ENCODE measurements around the gene RXRA.

Gene RXRA

DNA sequence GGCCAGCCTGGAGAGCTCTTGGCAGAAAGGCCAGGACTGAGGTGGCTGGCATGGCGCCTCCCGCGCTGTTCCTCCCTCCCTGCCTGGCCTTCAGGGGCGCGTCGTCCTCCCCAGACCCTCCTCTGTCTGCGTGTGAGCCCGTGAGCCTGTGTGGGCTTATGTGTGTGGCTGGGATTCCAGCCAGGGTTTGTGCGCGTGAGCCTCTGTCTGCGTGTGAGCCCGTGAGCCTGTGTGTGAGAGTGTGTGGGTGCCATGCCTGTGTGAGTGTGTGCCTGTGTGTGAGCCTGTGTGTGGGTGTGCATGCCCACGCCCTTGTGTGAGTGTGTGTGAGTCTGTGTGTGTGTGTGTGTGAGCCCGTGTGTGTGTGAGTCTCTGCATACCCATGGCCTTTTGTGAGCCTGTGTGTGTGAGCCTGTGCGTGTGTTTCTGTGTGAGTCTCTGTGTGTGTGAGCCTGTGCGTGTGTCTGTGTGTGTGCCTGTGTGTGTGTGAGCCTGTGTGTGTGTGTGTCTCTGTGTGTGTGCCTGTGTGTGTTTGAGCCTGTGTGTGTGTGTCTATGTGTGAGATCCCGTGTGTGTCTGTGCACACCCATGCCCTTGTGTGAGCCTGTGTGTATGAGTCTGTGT lies 13.0 kb downstream of the RXRA start:
- no peak for DNase-seq

DNA sequence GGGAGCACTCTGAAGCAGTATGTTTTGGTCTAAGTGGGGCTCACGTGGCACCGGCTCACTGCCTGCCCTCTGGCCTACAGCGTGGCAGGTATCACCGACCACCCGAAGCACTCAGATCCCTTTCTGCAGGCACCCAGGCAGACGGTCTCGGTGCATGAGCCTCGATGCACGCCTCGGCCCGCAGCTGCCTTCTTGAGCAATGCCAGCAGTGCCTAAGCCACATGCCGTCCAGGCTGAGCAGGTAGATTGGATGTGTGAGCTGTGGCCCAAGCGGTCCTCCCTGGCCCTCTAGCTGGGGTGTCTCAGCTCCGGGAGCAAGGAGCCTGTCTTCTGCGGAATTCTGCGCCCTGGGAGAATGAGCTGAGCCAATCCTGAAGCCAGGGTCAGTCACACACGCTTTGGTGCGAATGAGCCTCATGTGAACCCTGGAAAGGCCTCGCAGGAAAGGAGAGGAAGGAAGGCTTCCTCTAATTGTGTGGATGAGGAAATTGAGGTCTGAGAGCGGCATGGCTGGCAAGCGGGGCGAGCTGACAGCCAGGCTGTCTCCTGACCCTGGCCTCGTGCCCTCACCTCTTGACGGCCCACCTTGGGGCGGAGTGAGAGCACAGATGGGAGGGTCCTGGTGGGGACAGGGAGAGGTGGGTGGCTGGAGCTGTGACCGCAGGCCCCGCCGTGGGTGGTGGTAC lies 14.4 kb downstream of the RXRA start:
- DNase-seq = no peak

DNA sequence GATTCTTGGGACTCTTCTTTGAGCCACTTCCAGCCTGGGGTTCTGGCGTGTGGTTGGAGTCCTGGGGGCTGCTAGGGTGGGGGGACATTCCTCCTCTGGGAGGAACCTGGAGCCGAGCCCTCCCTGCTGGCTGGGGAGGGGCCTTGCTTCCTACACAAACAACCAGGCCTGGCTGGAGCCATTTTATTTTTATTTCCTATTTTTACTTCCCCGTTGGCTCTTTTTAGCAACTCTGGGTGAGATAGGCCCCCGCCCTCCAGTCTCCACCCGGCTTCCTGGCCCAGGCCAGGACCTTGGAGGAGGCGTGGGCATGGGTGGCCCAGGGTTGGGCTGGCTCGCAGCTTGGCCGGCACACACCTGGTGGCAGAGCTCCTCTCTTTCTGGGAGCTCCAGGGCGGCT lies 15.1 kb downstream of the RXRA start:
- DNase-seq = no peak

DNA sequence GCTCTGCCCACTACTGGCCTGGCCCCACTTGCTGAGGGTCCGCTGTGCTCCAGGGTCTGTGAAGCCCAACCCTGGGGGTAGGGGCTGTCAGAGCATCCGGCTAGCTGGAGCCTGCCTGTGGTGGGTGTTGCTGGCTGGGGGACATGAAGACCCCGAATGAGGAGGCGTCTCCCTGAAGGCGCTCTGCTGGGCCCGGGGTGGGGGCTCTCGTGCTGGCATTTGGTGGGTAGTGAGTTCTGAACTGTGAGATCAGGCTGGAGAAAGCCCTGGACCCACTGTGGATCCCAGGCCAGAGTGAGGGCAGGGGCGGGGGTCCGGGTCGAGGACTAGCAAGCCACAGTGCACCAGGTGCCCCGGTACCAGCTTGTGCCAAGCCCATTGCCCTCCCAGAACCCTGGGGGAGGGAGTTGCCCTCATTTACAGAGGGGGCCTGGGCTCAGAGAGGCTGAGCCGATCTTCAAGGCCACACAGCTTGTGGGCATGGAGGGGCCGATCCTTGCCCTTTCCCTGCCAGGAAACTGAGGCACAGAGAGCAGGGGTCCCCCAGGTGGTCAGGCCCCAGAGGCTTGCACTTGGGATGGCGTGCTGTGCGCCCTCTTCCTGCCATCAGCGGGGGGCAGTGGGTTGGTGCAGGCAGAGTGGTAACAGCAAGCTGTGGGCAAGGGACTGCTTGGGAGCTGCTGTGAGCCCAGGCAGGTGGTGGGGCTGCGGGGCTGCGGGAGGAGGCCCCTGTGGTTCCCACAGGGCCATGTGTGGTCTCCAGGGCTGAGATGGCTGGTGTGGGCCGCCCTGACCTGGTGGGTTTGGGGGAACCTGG lies 15.9 kb downstream of the RXRA start:
- DNase-seq = no peak

DNA sequence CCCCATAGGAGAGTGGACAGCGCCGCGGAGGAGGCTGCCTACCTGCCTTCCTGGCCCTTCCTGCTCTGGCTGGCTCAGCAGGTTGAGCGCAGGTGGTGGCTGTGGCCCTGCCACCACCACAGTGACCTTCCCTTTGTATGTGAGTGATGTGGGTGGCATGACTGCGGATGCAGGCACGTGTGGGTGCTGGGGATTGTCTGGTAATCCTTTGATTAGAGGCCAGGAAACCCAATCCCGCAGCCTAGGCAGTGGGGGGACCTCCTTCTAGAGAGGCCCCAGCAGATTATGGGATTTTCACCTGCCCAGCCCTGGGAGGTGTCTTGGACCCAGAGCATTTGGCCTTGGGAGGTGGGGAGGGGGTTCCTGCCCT lies 16.5 kb downstream of the RXRA start:
- no peak for DNase-seq

DNA sequence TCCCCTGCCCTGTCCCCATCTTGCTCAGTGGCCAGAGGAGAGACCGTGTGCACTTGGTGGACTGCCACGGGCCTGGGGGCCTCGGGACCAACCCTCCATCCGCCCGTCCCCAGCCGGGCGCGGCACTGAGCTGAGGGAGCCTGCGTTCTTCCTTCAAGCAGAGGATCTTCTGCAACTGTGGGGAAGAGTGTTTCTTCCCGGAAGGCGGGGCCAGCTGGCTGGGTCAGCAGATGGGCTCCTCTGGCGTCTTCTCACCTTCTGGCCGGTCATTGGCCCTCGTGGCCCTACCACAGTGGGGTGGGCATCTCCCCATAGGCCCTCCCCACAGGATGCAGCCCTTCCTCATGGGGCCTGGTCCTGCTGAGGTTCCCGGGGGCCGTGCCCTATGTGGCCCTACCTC lies 17.4 kb downstream of the RXRA start:
- DNase-seq = no peak

DNA sequence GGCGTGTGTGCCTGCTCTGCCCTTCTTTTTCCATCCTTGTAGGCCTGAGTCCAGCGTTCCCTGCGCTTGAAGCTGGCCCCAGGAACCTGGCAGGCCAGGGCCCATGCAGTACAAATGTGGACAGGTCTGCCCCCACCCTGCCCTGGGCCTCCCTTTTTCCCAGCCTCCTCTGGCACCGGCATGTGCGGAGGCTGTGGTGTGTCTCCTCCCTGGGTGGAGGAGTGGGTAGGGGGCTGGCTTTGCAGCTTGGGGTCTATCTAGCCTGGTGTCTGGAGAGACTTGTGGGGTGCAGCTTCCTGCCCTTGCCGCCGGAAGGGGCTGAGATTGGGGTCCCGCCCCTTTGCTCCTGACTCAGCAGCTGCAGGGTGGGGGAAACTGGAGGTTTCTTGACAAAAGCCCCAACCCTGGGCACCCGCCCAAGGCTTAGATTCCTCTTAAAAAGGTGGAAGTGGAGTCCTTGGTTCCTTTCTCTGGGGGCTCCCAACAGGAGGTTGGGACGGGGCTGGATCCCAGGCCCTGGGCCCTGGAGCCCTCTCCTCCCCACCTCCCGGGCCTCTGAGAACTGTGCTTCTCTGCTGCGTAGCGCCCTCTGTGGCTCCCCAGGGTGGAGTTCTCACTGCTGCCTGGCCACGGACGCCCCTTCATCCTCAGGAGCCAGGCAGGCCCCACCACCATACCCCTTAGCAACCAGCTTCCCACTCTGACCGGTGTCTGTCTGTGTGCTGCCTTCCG lies 18.0 kb downstream of the RXRA start:
- no peak for DNase-seq

DNA sequence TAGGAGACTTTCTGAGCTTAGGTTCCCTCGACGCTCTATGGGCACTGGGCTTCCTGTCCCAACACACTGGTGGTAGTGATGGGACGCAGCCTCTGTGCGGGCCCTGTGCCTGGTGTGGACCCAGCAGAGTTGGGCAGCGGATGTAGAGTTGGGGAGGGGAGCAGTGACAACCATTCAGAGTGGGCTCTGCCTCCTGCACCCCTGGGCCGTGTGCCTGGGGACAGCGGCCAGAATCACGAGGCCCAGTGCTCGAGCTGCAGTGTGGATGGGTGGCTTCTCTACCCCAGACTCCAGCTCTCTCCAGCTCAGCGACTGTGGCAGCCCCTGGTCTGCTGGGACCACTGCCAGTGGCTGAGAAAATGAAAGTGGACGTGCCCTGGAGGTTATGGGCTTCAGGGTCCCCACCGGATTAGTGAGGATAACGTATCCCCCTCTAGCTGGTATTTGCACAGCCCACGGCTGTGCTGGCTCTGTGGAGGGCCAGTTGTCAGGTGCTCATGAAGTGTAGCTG lies 18.6 kb downstream of the RXRA start:
- no peak for DNase-seq

DNA sequence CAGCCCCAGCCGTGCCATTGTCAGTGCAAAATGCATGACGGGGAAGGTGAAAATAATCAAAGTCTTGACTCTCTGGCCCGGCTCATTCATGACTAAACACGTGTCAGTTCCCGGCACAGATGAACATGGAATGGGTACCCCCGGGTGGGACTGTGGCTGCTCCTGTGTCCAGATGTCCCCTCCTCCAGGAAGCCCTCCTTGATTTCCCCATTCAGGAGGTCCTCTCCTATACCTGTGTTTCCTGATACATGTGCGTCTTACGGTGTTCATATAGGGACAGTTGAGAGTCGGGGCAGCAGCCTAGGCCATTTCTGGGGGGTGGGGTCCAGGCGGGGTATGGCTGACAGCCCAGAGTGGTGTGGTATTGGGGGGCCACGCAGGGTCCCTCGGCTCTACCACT lies 19.5 kb downstream of the RXRA start:
- DNase-seq = no peak

DNA sequence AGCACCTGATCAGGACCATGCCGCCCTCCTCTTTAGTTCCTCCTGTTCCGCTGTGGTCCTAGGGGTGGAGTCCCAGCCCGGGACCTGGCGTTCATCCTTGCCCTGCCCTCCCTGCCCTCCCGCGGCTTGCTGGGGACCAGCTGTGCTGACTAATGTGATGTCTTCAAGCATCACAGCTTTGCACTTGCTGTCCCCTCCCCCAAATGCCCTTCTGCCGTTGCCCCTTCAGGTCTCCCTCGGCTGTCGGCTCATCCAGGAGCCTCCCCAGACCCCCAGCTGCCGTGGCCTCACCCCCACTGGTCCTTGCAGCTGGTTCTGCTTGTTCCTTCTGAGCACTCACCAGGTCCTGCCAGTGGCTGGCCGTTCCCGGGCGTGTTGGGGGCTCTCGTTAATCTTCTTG lies 19.9 kb downstream of the RXRA start:
- DNase-seq = no peak

DNA sequence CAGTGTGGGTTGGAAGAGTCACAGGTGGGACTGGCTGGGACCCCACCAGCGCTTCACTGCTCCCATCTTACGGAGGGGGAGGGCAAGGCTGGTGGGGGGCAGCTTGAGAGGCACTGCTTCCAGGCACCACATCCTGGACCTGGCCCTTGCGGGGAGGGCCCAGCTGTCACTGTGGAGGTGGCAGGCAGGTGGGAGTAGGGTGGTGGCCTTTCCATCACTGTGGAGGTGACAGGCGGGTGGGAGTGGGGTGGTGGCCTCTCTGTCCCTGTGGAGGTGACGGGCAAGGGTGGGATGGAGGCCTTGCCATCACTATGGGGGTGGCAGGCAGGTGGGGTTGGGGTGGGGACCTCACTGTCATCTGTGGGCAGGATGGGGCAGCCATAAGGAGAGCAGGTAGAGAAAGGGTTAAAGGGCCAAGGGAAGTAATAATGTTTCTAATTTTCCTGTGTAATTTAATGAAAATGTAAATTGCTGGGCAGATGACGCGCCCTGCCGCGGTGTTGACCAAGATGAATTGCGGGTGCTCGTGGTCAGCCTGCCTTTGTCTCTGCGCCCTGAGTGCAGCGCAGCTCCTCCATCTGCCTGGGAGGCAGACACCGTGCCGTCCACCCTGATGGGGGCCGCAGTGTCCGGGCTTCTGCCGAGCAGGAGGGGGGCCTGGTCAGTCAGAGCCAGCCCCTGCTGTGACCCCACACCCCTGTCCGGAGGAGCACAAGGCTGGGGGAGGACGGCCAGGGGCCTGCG lies 20.8 kb downstream of the RXRA start:
- no peak for DNase-seq

DNA sequence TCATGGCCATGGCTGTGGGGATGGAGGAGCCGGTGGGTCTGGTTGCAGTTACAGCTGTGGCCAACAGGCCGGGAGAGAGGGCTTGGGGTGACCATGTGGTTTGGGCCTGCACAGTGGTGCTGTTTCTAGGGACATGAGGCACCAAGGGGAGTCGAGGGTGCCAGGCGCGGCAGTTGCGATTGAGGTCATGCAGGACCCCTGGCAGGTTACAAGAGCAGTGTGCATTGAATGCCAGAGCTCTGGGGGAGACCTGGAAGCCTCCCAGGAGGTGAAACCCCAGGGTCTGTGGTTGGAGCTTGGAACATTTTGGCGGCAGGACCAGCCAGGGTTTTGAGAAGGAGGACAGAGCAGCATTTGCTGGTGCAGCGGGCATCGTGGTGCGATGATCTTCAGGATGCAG lies 21.7 kb downstream of the RXRA start:
- no peak for DNase-seq

DNA sequence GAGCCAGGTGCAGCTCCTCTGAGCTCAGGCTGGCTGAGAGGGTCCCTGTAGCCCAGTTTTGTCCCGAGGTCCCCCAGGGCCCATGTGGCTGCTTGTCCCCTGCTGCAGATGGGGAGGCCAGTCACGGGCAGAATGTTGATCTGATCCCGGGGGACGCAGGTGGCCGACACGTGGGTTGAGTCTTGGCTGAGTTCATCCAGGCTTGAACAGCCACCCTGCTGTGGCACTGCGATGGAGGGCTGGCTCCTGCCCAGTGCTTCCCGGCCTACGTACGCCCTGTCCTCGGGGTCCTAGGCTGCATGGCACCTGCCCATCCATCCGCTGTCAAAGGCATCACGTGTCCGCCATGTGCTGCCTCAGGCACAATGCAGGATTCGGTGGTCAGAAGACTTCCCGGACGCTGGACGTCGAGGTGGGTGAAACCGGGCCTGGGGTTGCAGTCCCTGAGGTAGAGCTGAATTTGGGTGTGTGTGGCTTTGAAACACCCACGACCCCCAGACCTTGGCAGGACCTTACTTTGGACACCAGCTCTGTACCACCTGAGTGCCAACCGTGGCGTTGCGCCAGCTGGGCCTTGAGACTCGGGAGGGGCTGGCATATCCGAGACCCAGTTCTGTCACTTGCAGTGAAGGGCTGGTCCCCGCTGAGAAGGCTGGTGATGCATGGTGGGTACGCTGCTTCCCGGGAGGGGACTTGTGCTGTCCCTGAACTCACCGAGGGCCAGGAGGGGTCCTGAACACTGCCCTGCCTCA lies 22.3 kb downstream of the RXRA start:
- DNase-seq = no peak

DNA sequence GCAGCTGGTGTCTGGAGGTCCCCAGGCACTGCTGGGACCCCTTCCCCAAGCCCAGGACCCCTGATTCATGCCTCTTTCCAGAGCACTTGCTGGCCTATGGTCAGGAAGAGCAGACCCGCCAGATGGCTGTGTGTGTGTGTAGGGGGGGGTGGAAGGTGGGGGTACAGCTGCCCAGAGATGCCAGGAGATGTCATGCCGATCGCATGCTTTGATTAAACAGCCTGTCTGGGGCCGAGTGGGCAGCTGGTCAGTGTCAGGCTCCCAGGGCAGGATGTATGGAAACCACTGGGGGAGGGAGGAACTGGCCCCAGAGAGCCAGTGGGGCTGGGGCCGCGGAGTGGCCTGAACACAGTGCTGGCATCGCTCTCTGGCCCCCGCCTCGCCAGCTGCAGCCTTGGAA lies 23.7 kb downstream of the RXRA start:
- DNase-seq = no peak

DNA sequence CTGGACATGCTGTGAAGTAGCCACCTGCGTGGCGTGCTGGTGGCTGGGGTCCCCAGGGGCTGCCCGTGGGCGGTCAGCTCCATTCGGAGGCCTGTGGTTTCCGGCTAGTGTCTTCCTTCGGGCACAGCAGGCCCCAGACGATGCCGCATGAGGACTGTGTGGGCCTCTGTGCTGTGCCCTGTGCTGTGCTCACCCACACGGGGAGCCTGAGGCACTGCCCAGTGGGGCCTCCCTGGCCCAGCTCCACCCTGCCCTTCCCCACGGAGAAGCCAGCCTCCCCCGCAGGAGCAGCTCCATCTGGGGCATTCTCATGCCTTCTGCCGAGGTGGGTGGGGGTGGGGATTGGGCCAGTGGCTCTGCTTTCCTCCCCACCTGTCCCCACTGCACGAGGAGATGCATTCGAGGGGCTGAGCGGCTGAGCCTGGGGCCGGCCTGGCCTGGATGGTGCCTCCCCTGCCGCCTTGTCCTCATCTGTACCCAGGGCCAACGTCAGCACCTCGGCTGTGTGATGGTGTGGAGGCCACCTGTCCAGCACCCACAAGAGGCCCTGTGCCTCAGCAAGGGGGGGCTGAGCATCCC lies 24.2 kb downstream of the RXRA start:
- DNase-seq = no peak

DNA sequence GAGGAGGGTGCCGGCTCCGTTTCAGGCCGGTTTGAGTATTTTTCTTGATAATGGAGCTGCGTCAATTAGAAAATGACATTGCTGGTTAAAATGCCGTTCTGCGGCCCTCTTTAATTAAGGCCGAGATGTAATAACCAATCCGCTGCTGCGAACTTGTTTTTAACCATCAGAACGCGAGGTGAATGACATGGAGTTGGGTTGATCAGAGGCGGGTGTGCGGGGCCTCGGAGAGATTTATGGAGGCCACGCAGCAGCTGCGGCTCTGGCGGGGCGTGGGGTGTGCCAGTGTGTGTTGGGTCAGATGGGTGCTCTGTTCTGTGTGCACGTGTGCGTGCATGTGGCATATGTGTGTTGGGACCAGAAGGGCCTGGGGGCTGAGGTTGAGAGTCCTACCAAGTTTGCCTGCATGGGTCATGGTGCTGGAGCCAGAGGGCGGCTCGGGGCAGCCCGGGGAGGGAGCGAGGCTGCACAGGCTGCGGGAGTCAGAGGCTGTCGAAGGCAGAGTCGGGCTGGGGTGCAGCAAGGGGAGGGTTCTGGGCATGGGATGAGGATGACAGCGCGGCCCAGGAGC lies 25.4 kb downstream of the RXRA start:
- no peak for DNase-seq

DNA sequence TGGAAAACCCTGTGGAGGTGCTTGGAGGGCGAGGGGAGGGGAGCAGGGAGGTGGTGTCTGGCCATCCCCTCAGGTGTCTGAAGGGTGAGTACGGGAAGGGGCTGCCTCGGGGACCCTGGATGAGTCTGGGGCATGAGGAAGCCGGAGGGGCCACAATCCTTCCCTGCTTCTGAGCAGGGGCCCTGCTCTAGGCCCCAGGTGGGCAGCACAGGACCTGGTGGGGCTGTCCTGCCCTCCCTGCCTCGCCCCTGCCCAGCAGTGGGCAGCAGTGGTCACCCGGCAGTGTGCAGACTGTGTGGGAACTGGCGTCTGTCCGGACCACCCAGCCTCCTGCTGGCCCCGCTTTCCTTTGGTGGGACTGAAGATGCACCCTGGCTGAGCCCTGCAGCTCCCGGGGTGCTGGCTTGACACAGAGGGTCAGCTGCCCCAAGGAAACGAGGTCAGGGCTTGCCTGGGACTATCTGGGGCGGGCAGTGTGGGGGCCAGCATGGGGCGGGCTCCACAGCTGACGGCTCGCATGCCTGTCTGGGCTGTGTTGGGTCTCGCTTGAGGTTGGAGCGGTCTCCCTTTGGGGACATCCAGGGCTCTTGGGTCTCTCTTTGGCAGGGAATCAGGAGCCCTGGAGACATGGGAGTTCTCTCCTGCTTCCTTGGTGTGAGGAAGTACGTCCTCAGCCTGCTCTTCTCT lies 26.1 kb downstream of the RXRA start:
- DNase-seq = no peak

DNA sequence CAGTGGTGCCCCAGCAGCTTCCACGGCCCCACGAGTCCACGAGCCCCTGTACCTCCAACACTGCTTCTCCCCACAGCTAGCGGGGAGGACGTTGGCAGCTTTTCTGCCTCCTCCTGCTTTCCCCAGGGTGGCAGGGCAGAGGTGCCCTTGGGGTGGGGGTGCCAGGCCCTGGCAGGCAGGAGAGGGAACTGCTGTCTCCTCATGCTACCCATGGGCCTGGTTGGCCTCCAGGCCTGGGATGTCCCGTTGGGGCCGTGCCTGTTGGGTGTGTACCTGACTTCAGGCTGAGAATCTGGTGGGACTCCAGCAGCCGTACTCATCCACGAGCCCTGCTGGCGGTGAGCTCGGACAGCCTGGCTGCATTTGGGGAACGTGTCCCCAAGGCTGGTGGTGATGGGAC lies 27.3 kb downstream of the RXRA start:
- no peak for DNase-seq

DNA sequence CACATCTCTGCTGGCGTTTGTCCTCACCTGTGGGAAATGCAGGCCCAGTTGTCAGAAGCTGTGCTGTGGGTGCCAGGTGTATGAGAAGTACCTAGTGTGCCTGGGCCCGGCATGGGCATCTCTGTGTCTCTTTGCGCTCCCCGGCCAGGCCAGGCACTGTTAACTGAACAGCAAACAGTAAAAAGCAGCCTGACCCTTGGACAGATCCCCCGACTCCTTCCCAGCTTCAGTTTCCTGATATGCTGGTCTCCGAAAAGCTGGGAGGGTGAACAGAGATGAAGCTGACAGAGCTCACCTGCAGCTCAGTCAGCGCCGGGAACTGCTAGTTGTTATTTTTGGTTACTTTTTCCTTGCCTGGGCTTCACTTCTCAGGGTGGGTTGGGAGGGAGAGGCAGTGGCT lies 28.9 kb downstream of the RXRA start:
- DNase-seq = no peak

DNA sequence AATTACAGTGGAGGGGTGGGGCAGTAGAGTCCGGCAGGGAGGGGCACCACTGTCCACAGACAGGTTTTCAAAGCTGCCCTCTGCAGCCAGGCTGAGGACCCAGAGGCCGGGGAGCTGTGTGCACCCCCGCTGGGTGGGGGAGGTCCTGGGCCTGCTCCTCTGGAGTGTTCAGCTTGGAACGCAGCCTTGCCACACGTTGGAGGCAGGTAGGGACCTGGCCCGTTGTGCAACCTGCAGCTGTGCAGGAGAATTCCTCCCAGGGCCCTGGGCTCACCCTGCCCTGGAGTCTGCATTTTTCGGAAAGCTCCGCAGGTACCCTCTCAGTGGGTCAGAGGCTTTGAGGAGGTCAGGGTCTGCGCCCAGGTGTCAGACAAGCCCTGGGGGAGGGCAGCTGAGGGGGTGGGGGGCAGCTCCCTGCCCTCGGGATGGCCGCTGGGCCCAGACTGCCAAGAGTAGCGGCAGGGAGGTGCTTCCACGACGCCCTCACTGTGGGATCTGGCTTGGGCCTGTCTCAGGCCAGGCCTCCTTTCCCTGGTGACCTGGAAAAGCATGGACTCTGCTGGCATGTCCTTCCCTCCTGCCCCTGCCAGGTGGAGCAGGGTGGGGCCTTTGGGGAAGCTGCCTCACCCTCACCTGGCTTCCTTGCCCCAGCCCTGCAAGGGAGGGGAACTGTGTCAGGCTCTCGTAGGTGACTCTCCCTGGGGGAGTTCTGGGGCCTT lies 29.5 kb downstream of the RXRA start:
- DNase-seq = no peak
